GM23338 (cell line): ENCODE measurements around the gene MARCHF9.

Experiments
- CREB1 ChIP-seq: fragments of 250-450 bp; sonication (Bioruptor Pico); IDR thresholded peaks from 2 replicates; pipeline ENCODE4 v1.5.0; 2020; ENCODE audit warnings: low read depth, mild to moderate bottlenecking, moderate library complexity
- EZH2 ChIP-seq: fragments of 200-600 bp; sonication (generic); IDR thresholded peaks from one replicate; pipeline ENCODE4 v1.8.0; 2017; ENCODE audit warnings: antibody characterized with exemption, mild to moderate bottlenecking, low read depth; ENCODE audit not compliant: unreplicated experiment
- EZH2phosphoT487 ChIP-seq: fragments of 200-600 bp; sonication (generic); IDR thresholded peaks from one replicate; pipeline ENCODE4 v1.8.1; 2018; ENCODE audit warnings: antibody characterized with exemption; ENCODE audit not compliant: unreplicated experiment
- NANOG ChIP-seq: IDR thresholded peaks from 2 replicates; pipeline ENCODE4 v1.6.1; 2016; ENCODE audit warnings: antibody characterized with exemption, borderline replicate concordance
- POLR2AphosphoS5 ChIP-seq: IDR thresholded peaks from 2 replicates; pipeline ENCODE4 v1.6.1; 2016; ENCODE audit warnings: antibody characterized with exemption, low read depth
- STAT1 ChIP-seq: IDR thresholded peaks from one replicate; pipeline ENCODE4 v1.6.1; 2016; ENCODE audit warnings: antibody characterized with exemption; ENCODE audit not compliant: unreplicated experiment
- ZNF331 ChIP-seq: fragments of 250-450 bp; sonication (Bioruptor Pico); IDR thresholded peaks from 2 replicates; pipeline ENCODE4 v1.5.0; 2020; ENCODE audit warnings: low read depth, mild to moderate bottlenecking, moderate library complexity
- TF ChIP-seq, protein P1 (sequence below), 2 experiments: fragments of 200-600 bp in 1 of 2; sonication (generic) in 1 of 2; conservative IDR thresholded peaks; 2 replicates each; pipeline versions ENCODE4 v1.5.1 to v1.6.1; 2016 to 2017; ENCODE audit warnings: antibody characterized with exemption in 2 of 2, low read depth in 2 of 2, mild to moderate bottlenecking in 2 of 2, moderate library complexity in 1 of 2
- TF ChIP-seq, protein P2 (sequence below): IDR thresholded peaks from one replicate; pipeline ENCODE4 v1.6.1; 2018; ENCODE audit warnings: antibody characterized with exemption; ENCODE audit not compliant: unreplicated experiment

DNA sequence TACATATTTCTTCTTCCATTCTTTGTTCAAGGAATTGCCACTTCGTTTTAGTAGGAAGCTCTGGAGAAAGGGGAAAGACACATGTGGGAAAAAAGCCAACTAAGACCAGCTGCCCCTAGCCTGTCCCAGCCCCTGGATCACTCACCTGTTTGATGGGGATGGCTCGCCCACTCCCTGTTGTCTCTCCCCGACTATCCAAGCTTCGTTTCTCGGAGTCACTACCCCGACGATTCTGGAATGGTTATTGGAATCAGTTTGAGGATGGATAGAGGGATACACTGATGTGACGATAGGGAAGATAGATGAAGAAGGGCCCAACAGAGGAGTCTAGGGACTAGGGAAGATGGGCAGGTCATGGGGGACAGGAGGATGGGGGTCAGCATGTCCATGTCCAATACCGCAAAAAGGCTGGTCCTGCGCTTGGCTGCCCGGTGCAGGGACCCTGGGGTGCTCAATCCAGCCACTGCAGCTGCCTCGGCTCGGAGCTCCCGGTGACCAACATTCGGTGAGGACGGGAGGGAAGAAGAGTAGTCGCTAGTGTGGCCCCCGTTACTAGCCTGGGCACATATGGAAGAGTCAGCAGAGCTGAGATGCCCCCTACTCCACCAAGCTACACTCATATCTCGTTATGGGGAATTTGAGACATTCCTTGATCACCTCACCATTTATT is 23.4 kb upstream of the MARCHF9 start:
- TF ChIP-seq, protein P1, sequence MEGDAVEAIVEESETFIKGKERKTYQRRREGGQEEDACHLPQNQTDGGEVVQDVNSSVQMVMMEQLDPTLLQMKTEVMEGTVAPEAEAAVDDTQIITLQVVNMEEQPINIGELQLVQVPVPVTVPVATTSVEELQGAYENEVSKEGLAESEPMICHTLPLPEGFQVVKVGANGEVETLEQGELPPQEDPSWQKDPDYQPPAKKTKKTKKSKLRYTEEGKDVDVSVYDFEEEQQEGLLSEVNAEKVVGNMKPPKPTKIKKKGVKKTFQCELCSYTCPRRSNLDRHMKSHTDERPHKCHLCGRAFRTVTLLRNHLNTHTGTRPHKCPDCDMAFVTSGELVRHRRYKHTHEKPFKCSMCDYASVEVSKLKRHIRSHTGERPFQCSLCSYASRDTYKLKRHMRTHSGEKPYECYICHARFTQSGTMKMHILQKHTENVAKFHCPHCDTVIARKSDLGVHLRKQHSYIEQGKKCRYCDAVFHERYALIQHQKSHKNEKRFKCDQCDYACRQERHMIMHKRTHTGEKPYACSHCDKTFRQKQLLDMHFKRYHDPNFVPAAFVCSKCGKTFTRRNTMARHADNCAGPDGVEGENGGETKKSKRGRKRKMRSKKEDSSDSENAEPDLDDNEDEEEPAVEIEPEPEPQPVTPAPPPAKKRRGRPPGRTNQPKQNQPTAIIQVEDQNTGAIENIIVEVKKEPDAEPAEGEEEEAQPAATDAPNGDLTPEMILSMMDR (conservative IDR thresholded peaks at IDR 0.05; ENCODE audit: low read depth in 2 of 2): no peak
- no peak for TF ChIP-seq POLR2AphosphoS5
- TF ChIP-seq EZH2phosphoT487: no peak
- TF ChIP-seq EZH2: no peak
- TF ChIP-seq, protein P2, sequence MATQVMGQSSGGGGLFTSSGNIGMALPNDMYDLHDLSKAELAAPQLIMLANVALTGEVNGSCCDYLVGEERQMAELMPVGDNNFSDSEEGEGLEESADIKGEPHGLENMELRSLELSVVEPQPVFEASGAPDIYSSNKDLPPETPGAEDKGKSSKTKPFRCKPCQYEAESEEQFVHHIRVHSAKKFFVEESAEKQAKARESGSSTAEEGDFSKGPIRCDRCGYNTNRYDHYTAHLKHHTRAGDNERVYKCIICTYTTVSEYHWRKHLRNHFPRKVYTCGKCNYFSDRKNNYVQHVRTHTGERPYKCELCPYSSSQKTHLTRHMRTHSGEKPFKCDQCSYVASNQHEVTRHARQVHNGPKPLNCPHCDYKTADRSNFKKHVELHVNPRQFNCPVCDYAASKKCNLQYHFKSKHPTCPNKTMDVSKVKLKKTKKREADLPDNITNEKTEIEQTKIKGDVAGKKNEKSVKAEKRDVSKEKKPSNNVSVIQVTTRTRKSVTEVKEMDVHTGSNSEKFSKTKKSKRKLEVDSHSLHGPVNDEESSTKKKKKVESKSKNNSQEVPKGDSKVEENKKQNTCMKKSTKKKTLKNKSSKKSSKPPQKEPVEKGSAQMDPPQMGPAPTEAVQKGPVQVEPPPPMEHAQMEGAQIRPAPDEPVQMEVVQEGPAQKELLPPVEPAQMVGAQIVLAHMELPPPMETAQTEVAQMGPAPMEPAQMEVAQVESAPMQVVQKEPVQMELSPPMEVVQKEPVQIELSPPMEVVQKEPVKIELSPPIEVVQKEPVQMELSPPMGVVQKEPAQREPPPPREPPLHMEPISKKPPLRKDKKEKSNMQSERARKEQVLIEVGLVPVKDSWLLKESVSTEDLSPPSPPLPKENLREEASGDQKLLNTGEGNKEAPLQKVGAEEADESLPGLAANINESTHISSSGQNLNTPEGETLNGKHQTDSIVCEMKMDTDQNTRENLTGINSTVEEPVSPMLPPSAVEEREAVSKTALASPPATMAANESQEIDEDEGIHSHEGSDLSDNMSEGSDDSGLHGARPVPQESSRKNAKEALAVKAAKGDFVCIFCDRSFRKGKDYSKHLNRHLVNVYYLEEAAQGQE: no peak
- TF ChIP-seq CREB1 (CRISPR knock-in tag): no peak
- TF ChIP-seq STAT1: no peak
- TF ChIP-seq ZNF331 (CRISPR knock-in tag): no peak
- no peak for TF ChIP-seq NANOG
